Right renal cortex interstitium (tissue), 3 donors: Measurements from ENCODE around the gene PPP2R5C. TPM values are rescaled to one million over a fixed set of nuclear protein-coding genes. Genes with fewer than 3 reads are reported as not detected.

ENCODE experiments used
- DNase-seq, 3 donors: peaks; one replicate each; pipeline ENCODE4 v3.0.0-alpha.2; 2013; ENCODE audit warnings: low read depth in 3 of 3, low spot score in 2 of 3
- polyA plus RNA-seq, 3 donors: library from polyadenylated mRNA; unstranded; fragments of 120-200 nt; gene quantifications; one replicate each; pipeline ENCODE4 v1.2.1, GENCODE V29; 2013; ENCODE audit not compliant: insufficient read length in 3 of 3

PPP2R5C gene
- polyA plus RNA-seq, 3 donors = 105 to 114 (median 106) TPM

DNA sequence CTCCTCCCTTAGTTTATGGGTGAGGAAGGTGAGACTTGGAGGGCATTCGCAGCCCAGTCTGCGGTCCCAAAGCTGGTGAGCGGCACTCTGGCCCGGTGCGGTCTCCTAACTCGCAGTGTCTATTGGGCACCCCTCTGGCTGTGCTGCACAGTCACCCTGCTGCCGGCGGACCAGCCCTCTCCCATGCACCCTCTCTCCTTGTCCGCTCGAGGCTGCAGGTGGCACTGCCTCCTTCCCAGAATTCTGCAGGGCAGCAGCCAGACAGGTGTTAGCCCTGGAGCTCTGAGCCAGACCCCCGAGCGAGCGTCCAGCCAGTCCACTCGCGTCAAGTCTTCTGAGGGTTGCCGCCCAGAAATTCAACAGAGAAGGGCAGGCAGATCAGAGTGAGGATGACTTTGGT is 146.1 kb downstream of the PPP2R5C start:
- no peak for DNase-seq

DNA sequence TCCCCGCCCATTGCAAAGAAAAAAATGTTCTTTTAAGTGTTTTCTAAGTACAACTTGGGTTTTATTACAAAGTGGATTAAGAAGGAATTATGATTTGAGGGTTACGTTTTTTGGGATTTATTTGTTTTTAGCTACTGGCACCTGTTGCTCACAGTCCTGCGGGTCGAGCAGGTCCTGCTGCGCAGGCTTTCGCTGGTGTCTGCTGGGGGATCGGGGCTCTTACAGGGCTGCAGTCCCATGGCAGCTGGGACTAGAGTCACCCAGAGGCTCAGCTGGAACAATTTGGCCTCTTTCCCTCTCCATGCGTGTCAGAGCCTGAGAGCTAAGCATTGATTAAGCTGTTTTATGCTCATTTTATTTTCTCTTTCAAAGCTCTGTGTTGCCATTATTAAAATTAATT is 147.3 kb downstream of the PPP2R5C start:
- no peak for DNase-seq

DNA sequence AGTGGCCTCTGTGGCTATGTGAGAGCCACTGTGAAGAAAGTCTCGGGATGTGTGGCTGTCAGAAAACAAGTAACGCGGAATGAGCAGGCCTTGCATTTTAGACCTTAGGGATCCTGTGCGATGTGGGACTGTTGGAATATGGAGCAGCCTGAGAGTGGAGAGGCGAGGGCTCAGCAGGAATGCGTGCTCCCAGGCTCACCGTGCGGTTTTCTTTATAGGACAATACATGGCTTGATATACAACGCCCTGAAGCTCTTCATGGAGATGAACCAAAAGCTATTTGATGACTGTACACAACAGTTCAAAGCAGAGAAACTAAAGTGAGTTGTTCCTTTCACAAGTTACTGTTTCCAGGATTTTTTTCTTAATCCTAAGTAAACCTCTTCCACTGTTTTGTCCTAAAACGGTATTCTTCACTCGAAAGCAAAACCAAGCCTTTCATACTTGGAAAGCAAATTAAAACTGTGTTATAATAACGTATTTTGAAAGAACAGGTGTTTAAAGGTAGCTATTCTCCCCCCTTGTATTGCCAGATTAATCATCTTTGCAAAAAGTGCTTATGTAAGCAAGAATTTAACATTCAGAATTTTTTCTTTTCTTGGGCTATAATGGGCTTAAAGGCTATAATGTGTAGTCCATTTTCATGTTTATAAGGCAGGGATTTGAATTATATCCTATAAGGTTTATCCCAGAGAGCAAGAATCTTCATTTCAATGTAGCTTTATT is 148.0 kb downstream of the PPP2R5C start:
- DNase-seq = no peak

DNA sequence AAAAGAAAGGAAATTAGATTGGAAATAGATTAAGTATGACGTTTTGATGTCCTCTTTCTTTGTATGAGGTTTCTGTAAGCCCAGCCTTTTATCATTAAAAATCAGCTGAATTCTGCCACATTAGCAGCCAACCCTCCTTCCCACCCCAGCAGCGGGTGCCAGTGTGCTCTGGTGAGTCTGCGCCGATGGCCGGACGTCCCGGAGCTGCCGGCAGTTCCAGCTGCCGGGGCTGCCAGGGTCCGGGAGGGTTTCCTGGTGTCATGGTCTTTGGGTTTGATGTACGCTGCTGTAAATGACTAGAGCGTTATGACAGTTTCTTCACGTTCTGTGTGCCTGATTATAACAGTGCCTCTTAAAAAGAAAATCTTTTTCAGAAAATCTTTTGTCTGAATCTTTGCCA is 151.3 kb downstream of the PPP2R5C start:
- DNase-seq = no peak

DNA sequence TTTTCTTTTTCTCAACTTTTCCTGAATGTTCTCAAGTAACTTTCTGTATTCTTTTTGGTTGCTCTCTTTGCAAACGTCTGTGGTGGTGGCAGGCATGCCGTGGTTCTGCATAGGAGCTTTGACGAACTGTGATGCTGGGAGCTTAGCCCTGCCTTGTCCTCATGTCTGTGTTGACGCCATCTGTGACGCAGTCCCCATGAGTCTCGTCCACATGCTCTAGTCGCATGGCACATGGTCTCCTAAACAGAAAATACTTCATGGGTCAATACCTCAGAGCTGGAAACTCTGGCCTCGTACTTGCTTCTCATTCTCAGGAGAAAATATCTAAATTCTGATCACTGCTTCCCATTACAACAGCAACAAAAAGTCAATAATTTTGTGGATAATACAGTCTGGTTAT is 152.6 kb downstream of the PPP2R5C start:
- DNase-seq = no peak

DNA sequence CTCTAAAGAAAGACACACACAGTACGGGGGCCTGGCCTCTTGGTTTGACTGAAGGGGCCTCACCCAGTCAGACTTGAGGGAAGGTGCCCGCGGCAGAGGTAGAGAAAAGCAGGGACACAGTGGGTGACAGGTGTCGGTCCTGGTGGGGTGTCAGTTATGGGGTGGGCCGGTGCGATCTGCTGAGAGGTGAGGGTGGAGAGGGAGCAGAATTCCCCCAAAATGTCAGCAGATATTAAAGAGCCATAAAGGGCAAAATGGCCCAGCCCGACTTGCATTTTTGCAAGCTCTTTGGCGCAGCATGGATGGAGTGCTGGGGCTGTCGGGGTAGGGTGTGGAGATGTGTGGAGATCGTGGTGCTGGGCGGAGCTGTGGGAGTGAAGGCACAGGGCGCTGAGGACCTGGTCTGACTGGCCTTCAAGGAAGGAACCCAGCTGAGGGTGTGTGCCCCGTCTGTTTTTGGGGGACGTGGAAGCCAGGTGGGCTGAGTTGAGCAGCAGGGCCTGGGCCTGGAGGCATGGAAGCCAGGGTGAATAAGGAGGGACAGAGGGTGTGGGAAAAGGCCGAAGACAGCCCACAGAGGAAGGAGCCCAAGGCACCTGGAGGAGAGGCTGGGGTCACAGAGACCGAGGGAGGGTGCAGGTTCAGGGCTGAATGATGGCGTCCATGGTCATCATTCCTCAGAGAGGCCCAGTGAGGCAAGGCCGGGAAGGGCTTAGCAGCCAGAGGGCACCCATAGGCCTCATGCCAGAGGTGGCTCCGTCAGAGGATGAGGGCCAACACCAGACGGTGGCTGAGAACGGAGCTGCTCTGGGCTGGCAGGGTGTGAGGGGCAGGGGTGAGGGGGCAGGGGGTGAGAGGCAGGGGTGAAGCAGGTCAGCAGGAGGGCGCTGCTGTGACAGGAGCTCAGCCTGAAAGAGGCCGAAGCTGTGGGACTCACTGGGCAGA is 154.6 kb downstream of the PPP2R5C start:
- DNase-seq = no peak

DNA sequence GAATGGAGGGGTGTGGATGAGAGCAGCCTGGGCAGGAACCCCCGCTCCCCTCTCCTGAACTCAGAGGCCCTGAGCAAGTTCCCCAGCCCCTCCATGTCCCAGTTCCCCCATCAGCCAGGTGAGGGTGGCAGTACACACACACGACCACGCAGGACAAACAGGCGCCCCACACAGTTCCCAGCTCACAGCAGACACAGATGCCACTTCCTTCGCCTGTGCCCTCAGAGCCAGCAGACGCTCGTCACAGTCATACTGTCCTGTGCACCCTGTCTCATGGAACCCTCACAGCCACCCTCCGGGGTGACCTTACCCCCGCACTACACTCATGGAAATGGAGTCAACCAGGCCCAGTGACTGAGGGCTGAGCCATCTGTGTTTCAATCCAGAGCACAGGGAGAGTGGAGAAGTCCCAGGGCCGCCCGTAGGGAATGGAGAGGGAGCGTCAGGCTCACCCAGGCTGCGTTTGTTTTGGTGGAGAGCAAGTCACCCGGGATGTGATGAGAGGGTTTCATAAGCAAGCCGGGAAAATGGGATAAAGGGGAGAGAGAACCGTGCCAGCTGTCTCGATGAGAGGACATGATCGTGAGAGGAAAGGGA is 155.4 kb downstream of the PPP2R5C start:
- DNase-seq = no peak

DNA sequence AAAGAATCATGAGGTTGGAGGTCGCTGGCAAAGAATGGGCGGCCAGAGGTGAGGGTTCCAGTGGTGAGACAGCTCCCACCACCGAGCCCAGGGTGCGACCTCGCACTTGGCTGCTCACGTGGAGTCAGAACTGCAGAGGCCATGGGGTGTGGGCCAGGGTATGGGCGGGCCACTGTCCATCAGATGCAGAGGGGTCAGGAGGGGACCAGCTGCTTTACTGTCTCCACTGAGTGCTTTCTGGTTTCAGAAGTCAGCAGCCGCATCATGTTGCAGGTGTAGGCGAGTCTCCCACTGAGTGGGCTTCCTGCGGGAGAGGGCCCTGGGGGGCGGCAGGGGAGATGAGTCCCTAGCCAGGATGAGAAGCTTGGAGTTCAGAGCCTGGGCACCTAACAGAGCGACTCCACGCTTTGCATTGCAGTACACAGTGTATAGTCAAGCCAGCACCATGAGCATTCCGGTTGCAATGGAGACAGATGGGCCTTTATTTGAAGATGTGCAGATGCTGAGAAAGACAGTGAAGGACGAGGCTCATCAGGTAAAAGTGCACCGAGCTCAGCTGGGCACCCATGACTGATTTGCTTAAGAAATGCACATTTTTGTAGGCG is 156.0 kb downstream of the PPP2R5C start:
- DNase-seq = no peak

DNA sequence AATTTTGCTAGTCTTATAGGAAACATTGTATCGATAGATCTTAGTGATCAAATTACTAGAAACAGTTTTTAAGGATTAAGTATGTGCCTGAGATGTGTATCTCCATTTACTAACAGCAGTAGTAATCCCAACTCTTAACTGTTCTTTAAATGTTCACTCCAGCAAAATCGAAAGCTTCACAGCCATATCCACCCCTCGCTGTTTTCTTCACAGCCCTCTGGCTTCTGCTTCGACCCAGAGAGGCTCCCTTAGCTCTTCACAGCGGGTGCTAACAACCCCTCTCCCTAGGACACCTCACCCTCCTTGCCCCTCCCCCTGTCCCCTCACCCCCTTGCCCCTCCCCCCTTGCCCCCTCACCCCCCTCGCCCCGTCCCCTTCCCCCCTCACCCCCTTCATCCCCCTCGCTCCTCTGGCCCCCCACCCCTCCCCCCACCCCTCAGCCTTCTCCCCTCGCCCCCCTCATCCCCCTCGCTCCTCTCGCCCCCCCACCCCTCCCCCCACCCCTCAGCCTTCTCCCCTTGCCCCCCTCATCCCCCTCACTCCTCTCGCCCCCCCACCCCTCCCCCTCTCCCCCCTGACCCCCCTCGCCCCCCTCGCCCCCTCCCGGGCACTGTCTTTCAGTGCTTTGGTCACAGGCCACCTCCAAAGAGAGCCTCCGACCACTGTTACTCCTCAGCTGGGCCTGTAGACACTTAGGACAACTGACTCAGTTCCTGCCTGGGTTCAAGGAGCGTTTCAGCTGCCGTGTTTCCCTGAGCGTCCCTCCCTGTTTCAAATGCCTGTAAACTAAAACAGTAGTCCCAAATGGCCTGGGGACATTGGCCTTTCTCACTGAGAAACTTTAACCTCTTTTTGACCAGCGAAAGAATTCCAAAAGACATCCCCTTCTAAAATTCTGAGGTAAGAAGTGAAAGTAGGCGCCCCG is 156.8 kb downstream of the PPP2R5C start:
- no peak for DNase-seq

DNA sequence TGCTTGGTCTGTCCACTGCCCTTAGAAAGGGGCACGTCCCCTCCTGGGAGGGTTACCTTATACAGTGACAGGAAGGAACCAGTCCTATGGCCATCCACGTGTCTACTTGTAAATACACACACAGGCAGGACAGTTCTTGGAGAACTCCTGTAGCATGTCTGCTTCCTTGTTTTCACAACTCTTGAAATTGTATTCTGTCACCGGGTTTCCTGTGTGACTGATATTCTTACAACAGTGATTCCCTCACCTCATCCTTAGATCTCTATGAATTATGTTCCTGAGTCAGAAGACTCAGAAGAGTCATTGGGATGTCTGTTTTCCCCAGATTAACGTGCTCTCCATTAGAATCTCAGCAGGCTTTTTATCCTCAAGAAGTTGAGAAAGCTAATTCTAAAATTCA is 158.8 kb downstream of the PPP2R5C start:
- DNase-seq = no peak

DNA sequence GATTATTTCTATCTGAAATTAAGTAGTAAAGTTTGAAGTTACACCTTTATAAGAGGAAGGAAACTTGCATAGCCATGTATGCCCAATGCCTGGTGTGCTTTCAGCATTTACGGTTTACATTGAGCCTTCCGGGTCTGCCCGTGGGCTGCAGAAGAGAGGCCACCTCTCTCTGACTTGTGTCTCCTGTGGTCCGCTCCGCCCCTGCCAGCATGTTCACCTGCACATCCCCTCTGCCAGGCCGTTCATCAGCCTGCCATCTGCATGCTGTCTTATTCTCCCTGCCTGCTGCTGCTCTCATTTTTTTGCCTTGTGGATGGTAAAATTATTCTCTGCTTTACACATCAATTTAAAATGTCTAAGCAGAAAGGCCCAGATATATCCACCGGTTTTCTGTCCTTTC is 161.4 kb downstream of the PPP2R5C start:
- DNase-seq = no peak

DNA sequence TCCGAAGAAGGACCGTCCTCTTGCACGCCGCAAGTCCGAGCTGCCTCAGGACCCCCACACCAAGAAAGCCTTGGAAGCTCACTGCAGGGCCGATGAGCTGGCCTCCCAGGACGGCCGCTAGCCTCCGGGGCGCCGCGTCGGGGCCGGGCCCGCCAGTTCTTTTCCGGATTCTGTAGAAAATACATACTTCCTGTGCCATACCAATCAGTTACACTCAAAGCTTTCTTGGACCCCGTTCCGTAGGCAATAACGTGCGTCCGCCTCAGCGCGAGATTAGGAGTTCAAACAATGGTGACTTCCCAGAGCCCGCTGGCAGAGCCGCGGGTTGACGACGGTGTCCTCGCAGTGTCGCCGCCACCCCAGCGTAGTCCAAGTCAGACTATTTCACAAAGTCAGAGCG is 163.6 kb downstream of the PPP2R5C start:
- no peak for DNase-seq

DNA sequence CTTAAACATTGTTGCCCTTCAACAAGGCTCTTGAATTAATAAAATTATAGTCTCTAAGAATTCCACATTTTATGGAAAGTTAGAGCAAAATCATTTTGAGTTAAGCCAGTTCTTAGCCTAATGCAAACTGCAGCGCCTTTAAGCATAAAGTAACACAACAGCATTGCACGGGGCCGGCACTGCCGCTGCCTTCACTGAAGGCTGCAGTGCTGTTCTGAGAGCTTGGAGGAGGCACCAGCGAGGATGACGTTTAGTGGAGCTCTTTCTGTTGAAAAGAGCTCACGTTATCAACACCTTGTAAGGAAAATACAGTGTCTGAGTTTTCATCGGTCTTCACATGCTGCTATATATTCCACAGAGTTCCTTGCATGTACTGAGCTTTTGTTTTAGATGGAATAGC is 164.6 kb downstream of the PPP2R5C start:
- no peak for DNase-seq

DNA sequence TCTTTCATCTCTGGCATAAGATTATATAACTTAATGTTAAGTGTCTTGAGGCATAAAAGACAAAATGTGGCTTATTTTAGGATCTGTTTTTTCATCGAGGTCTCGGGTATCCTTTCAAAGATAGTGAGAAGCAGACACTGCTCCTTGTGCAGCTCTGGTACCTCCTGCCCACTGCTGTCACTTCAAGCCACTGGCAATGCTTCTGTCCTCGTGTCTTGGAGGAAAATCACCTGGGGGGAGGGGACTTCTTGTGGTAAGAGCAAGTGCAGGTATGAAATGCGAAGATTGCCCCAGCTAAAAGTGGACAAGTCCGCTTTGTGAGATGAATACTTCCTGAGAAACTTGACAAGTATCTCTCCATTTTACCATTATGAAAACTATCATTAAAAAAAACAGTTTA is 165.1 kb downstream of the PPP2R5C start:
- DNase-seq = no peak

DNA sequence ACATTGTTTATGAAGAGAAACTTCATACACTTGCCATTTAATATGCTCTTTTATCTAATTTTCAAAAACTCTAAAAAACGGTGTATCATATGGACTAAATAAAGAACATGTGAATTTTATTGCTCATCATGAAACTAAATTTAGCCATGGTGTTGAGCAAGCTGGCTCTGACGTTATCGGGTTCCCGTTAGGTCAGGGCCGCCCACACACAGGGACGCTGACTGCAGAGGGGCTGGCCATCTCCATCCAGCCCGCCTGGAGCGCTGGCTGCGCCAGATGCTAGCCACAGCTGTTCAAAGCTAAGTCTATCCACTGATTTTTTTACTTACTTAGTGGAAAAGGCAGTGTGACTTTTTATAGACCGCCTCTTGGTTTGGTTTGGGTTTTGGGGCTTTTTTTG is 166.3 kb downstream of the PPP2R5C start:
- DNase-seq = peak in 1 of 3 donors; percentile 45

DNA sequence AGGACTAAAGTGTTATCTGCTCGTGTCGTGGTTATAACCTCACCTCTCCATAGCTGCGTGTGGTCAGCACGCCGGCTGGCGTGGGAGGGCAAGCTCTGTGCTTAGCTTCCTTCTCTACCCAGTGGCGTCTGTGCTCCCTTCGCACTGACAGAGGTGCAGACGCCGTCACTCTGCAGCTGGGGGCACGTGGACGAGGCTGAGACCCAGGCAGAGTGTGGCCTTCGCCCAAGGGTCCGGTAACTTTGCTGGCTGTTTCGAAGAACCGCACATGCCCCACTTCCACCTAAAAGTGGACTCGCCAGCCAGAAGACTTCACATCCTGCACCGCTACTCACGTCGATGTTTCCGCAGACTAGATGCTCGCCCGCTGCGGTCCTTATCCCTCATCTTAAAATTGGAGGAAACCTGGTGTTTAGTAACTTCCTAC is 166.9 kb downstream of the PPP2R5C start:
- no peak for DNase-seq

DNA sequence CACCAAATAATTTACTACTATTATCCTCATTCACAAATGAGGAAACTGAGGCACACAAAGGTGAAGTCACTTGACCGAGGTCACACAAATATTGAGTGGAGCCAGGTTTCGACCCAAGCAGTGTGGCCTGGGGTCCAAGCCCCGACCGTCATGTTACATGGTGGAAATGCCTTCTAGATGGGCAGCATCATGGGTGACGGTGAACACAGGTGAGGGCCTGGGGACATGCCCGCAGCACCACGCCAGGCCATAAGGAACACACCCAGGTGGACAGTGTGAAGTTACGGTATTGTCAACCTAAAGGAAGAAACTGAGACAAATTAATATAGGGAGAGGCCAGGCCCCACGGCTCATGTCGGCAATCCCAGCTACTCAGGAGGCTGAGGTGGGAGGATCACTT is 167.6 kb downstream of the PPP2R5C start:
- DNase-seq = no peak

DNA sequence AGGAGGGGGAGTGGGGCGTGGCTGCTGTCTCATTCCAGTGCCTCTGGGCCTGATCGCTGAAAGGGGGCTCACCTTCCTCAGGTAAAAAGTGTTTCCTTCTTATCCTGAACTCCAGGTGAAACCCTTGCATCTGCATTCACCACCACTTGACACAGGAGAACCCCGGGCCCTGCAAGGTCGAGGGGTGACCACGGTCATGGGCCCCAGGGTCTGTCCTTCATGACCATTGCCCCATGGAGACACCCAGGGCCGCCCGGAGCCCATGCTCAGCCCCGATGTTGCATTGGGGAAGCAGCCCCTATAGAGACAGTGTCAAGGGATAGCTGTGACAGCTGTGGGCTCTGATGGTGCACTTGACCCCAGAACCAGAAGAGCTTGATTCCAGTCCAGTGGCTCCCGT is 168.4 kb downstream of the PPP2R5C start:
- DNase-seq = no peak

DNA sequence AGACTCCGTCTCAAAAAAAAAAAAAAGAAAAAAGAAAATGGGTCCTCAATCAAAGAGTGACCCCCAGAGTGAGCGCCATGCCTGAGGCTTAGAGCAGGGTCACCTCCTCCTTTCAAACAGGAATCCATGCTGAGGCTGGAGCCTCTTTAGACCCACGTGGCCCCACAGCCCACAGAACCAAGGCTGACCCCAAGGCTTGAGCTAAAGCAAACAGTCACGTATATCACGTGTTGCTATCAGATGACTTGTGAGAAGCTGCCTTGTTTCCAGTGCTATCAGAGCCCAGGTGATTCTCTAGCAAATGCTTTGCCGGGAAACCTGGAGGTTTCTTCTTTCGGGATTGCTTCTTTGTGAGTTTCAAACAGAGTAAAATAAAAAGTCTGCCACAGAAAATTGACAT is 171.2 kb downstream of the PPP2R5C start:
- DNase-seq = no peak

DNA sequence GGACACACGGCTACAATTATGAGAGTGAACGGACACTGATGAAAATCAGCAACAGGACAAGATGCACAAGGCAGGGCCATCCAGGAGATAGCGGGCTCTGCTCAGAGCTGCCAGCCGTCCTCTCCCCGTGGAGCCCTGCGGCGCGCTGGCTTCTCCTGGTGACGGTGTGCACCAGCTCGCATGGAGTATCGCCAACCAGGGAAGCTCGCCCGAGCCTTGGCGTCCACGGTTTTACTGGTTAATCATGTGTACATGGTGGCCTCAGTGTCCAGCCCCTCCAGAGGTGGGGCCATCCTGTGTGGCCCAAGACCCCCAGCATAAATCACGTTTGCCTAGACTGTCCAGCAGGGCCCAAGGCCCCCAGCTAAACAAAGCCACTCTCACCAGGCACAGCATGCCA is 171.7 kb downstream of the PPP2R5C start:
- no peak for DNase-seq
